Adrenal gland (tissue), 5 donors: Measurements from ENCODE around the gene RPL3.

Experiments
- POLR2A ChIP-seq, 2 donors: fragments of 450-650 bp; IDR thresholded peaks; one replicate each; pipeline ENCODE4 v1.6.1; 2017; ENCODE audit warnings: antibody characterized with exemption in 2 of 2, mild to moderate bottlenecking in 2 of 2, moderate library complexity in 1 of 2
- TF ChIP-seq, protein P1 (sequence below), 6 experiments: fragments of 450-650 bp in 4 of 6; fragments of 200-600 bp in 2 of 6; sonication (generic) in 1 of 6; IDR thresholded peaks; 1 replicate in 5 of 6; 2 replicates in 1 of 6; pipeline versions ENCODE4 v1.5.1 to v1.8.0; 2016 to 2021; ENCODE audit warnings: antibody characterized with exemption in 6 of 6, mild to moderate bottlenecking in 2 of 6, moderate library complexity in 1 of 6
- donor health status: DM: no; HTN: no; CAD: no.

DNA sequence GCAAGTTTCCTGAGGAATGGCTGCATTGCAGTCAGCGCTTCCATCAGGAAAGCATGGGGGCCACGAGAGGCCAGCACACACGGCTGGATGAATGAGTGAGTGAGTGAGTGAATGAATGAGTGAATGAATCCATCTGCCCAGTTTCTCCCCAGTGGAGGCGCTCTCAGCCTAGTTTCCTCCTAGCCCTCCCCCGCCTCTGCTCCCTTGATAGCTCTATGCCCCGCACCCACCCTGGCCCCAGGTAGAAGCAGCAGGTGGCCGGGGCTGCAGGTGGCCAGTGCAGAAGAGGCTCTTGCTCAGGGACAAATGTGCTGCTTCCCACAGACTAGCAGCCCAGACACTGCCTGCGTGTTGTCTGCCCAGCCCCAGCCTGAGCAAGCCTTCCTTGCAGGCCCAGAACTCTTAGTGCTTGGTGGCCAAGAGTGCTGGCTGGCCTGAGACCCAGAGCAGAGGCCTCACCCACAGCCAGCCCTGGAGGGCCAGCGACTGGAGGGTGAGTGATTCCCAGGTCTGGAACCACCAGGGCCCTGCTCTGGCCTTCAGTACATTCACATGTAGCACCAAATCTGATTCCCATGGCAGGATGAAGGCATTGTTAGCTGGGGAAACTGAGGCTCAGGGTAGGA is 43.5 kb downstream of the RPL3 start:
- TF ChIP-seq, protein P1, sequence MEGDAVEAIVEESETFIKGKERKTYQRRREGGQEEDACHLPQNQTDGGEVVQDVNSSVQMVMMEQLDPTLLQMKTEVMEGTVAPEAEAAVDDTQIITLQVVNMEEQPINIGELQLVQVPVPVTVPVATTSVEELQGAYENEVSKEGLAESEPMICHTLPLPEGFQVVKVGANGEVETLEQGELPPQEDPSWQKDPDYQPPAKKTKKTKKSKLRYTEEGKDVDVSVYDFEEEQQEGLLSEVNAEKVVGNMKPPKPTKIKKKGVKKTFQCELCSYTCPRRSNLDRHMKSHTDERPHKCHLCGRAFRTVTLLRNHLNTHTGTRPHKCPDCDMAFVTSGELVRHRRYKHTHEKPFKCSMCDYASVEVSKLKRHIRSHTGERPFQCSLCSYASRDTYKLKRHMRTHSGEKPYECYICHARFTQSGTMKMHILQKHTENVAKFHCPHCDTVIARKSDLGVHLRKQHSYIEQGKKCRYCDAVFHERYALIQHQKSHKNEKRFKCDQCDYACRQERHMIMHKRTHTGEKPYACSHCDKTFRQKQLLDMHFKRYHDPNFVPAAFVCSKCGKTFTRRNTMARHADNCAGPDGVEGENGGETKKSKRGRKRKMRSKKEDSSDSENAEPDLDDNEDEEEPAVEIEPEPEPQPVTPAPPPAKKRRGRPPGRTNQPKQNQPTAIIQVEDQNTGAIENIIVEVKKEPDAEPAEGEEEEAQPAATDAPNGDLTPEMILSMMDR (IDR thresholded peaks at IDR 0.05) = no peak
- TF ChIP-seq POLR2A (IDR thresholded peaks at IDR 0.05) = no peak
